HCT116 (cell line): ENCODE results near the gene TTC9B. TPM values are rescaled to one million over a fixed set of nuclear protein-coding genes. Genes with fewer than 3 reads are reported as not detected.

Experiments
- ATAC-seq: fragments of 200-7000 bp; cut with Tn5 transposase; 2 replicates; pipeline ENCODE4 v1.9.1; 2020; ENCODE audit warnings: mild to moderate bottlenecking, moderate library complexity
- BruUV-seq: library from RNA; stranded (reverse); fragments of 400-500 nt; replicated peaks from 2 replicates; lab custom pipeline; 2021; lab: Mats Ljungman, UMichigan
- CTCF ChIA-PET: fragments of 300-600 bp; sonication (Branson Sonifier 250); formaldehyde crosslinking; loops from one replicate; lab custom pipeline; 2021; ENCODE audit warnings: antibody characterized with exemption; lab: Charles Lee
- POLR2A ChIA-PET: fragments of 300-600, 350-600 bp; sonication (Branson Sonifier 250); formaldehyde crosslinking; loops from one replicate; lab custom pipeline; 2021; ENCODE audit warnings: antibody characterized with exemption; lab: Charles Lee
- RAD21 ChIA-PET, 2 experiments: fragments of 300-600 bp; sonication (Branson Sonifier 250); formaldehyde crosslinking; loops; one replicate each; lab custom pipeline; 2023; ENCODE audit warnings: low total read pairs in 2 of 2; ENCODE audit not compliant: uncharacterized antibody in 2 of 2, unreplicated experiment in 2 of 2, low non-redundant PET in 1 of 2; lab: Charles Lee
- DNase-seq: peaks from one replicate; pipeline ENCODE4 v3.0.0-alpha.2; 2010; ENCODE audit warnings: low read depth, low spot score
- H2AFZ ChIP-seq: fragments of 200-600 bp; shearing (Covaris generic), sonication (generic); 2 replicates; pipeline ENCODE4 v1.6.1; 2017; ENCODE audit warnings: low read depth, mixed run types, mixed read lengths, antibody characterized with exemption, low read length; ENCODE audit not compliant: poor library complexity, severe bottlenecking
- H3K27ac ChIP-seq: 2 replicates; pipeline ENCODE4 v1.5.1; 2012; ENCODE audit warnings: low read depth, low read length
- H3K27me3 ChIP-seq: fragments of 200-600 bp; sonication (generic); 2 replicates; pipeline ENCODE4 v1.6.1; 2016; ENCODE audit warnings: mixed run types, low read length, mixed read lengths; ENCODE audit not compliant: insufficient read depth
- H3K36me3 ChIP-seq, 2 experiments: fragments of 200-500 bp in 1 of 2; fragments of 200-600 bp in 1 of 2; sonication (Bioruptor generic) in 1 of 2; sonication (generic) in 1 of 2; 2 replicates each; pipeline versions ENCODE4 v1.5.1 to v1.6.1; 2014 to 2016; ENCODE audit warnings: low read length in 2 of 2, inconsistent platforms in 1 of 2, mixed read lengths in 1 of 2, mixed run types in 1 of 2; ENCODE audit not compliant: insufficient read depth in 2 of 2, control insufficient read depth in 1 of 2
- H3K4me1 ChIP-seq, 2 experiments: fragments of 200-600 bp in 1 of 2; sonication (generic) in 1 of 2; 2 replicates each; pipeline versions ENCODE4 v1.5.1 to v1.6.1; 2012 to 2017; ENCODE audit warnings: low read length in 2 of 2, inconsistent platforms in 1 of 2, mild to moderate bottlenecking in 1 of 2, mixed read lengths in 1 of 2, mixed run types in 1 of 2, moderate library complexity in 1 of 2; ENCODE audit not compliant: insufficient read depth in 2 of 2, control insufficient read depth in 1 of 2
- H3K4me2 ChIP-seq: fragments of 200-600 bp; sonication (generic); 2 replicates; pipeline ENCODE4 v1.6.1; 2017; ENCODE audit warnings: mixed run types, low read length, mixed read lengths
- H3K4me3 ChIP-seq, 2 experiments: fragments of 200-600 bp in 1 of 2; sonication (generic) in 1 of 2; replicated peaks in 1 of 2; 2 replicates each; pipeline ENCODE4 v1.5.1; 2011 to 2016; ENCODE audit warnings: low read length in 2 of 2, control low read depth in 1 of 2, low read depth in 1 of 2, mild to moderate bottlenecking in 1 of 2, mixed read lengths in 1 of 2, mixed run types in 1 of 2
- H3K79me2 ChIP-seq: fragments of 200-600 bp; sonication (generic); 2 replicates; pipeline ENCODE4 v1.6.1; 2017; ENCODE audit warnings: mild to moderate bottlenecking, mixed run types, low read length, moderate library complexity, mixed read lengths; ENCODE audit not compliant: insufficient read depth
- H3K9ac ChIP-seq: fragments of 200-600 bp; sonication (generic); 2 replicates; pipeline ENCODE4 v1.6.1; 2016; ENCODE audit warnings: low read length, mixed read lengths
- H3K9me2 ChIP-seq: fragments of 200-600 bp; sonication (generic), shearing (Covaris generic); 2 replicates; pipeline ENCODE4 v1.6.1; 2017; ENCODE audit warnings: mixed run types, mild to moderate bottlenecking, moderate library complexity; ENCODE audit not compliant: insufficient read depth
- H3K9me3 ChIP-seq, 2 experiments: fragments of 200-500 bp in 1 of 2; fragments of 200-600 bp in 1 of 2; sonication (Bioruptor generic) in 1 of 2; sonication (generic) in 1 of 2; 2 replicates each; pipeline ENCODE4 v1.6.1; 2014 to 2017; ENCODE audit warnings: low read length in 2 of 2, mixed read lengths in 2 of 2, inconsistent platforms in 1 of 2, low read depth in 1 of 2, mild to moderate bottlenecking in 1 of 2, mixed run types in 1 of 2, moderate library complexity in 1 of 2; ENCODE audit not compliant: control insufficient read depth in 1 of 2, insufficient read depth in 1 of 2
- H4K20me1 ChIP-seq: fragments of 200-600 bp; sonication (generic), shearing (Covaris generic); 2 replicates; pipeline ENCODE4 v1.6.1; 2017; ENCODE audit warnings: mixed run types, mild to moderate bottlenecking, moderate library complexity; ENCODE audit not compliant: insufficient read depth
- CTCF ChIP-seq, 3 experiments: fragments of 200-600 bp in 1 of 3; sonication (generic) in 1 of 3; IDR thresholded peaks in 2 of 3; conservative IDR thresholded peaks in 1 of 3; 2 replicates each; pipeline ENCODE4 v1.5.1; 2012 to 2017; ENCODE audit warnings: low read depth in 2 of 3, low read length in 2 of 3, antibody characterized with exemption in 1 of 3, borderline replicate concordance in 1 of 3, control low read depth in 1 of 3, mild to moderate bottlenecking in 1 of 3, mixed read lengths in 1 of 3, mixed run types in 1 of 3, moderate library complexity in 1 of 3; ENCODE audit not compliant: insufficient read depth in 1 of 3
- FOSL1 ChIP-seq: IDR thresholded peaks from 2 replicates; pipeline ENCODE4 v1.6.1; 2012; ENCODE audit warnings: low read depth
- ZFX ChIP-seq: fragments of 450-650 bp; IDR thresholded peaks from 2 replicates; pipeline ENCODE4 v1.6.1; 2017
- intact Hi-C: fragments of 100-400 bp; cut with micrococcal nuclease; formaldehyde crosslinking; loops from 2 replicates; pipeline ENCODE4 v1.10.0; 2022
- total RNA-seq: library from RNA; stranded (reverse); gene quantifications from one replicate; pipeline ENCODE4 v1.2.1, GENCODE V29; 2021; ENCODE audit not compliant: unreplicated experiment

The TTC9B gene
- total RNA-seq, 1 experiment from 2014 or later: 1.7 TPM

GRCh38 chr19:40265055-40265762, 47.0 kb upstream of the TTC9B start:
- CTCF ChIA-PET: interaction anchor here (1.2 kb wide), 1 partner anchor 28 kb away, joined by 3 read pairs; no protein-coding TSS in a partner anchor
- ATAC-seq (no peak), DNase-seq (no peak)
- BruUV-seq: no TSS peak
- no peaks in the 10 kb centered on the region for H3K27me3 ChIP-seq
- RAD21 ChIA-PET: no interaction called here
- POLR2A ChIA-PET: no interaction called here
- intact Hi-C loops: no loop called here
- no peaks in the 10 kb centered on the region for H3K9me2 ChIP-seq
- peaks cover 0 to 15% of the 10 kb centered on the region in 2 experiments; a peak in 2 of 4 replicates for H3K36me3 ChIP-seq
- H4K20me1 ChIP-seq: no peaks in the 10 kb centered on the region
- no peak overlapping the region for H3K27ac ChIP-seq
- H3K4me1 ChIP-seq: no peaks in the 10 kb centered on the region
- TF ChIP-seq ZFX: no peak
- TF ChIP-seq FOSL1: no peak
- no peak overlapping the region for H3K4me2 ChIP-seq
- H2AFZ ChIP-seq: no peak overlapping the region
- no peak overlapping the region for H3K4me3 ChIP-seq
- H3K9ac ChIP-seq: no peak overlapping the region
- peaks cover 40% of the 10 kb centered on the region; the same call in 1 of the 2 replicates for H3K79me2 ChIP-seq
- H3K9me3 ChIP-seq: no peaks in the 10 kb centered on the region

- Histone ChIP-seq H3K4me3 (no peak overlapping the region), H4K20me1 (no peaks in the 10 kb centered on the region), H3K9me3 (no peaks in the 10 kb centered on the region), H3K27ac (no peak overlapping the region), H2AFZ (no peak overlapping the region), H3K79me2 (peaks cover 40% of the 10 kb centered on the region), H3K4me2 (no peak overlapping the region), H3K9ac (no peak overlapping the region), H3K9me2 (no peaks in the 10 kb centered on the region), H3K4me1 (peaks cover 0 to 7% of the 10 kb centered on the region in 2 experiments; a peak in 1 of 4 replicates), H3K27me3 (no peaks in the 10 kb centered on the region), H3K36me3 (peaks cover 0 to 15% of the 10 kb centered on the region in 2 experiments; a peak in 2 of 4 replicates)
- ChIA-PET RAD21 (no interaction called here), POLR2A (no interaction called here), CTCF (interaction anchor here (1.2 kb wide), 1 partner anchor 28 kb away, joined by 3 read pairs; no protein-coding TSS in a partner anchor)
- intact Hi-C loops: no loop called here
- TF ChIP-seq CTCF (IDR thresholded peaks at IDR 0.05 in 2 of 3, conservative IDR thresholded peaks at IDR 0.05 in 1 of 3; ENCODE audit: borderline replicate concordance in 1 of 3, insufficient read depth in 1 of 3, low read depth in 2 of 3, low read length in 2 of 3): no peak
- BruUV-seq: no TSS peak
- DNase-seq (no peak), ATAC-seq (no peak)
Measured at GRCh38 chr19:40264314-40265054, 46.3 kb upstream of the TTC9B start.
